ENCODE measurements around the gene ENTR1. TPM values are rescaled to one million over a fixed set of nuclear protein-coding genes. Genes with fewer than 3 reads are reported as not detected.

Gene ENTR1
- polyA plus RNA-seq, 3 donors = 3.3 to 60.0 (median 9.6) TPM

- Mint-ChIP-seq H3K4me3 (no peak overlapping the region), H3K36me3 (peaks cover 23 to 50% of the 10 kb centered on the region in 2 donors), H3K27me3 (ENCODE audit: low read depth in 3 of 3) (no peaks in the 10 kb centered on the region), H3K4me1 (peaks cover 13% of the 10 kb centered on the region), H3K27ac (no peak overlapping the region), H3K9me3 (no peaks in the 10 kb centered on the region)
- no peak for DNase-seq
- no peaks in the 10 kb centered on the region for H3K79me2 ChIP-seq (ENCODE audit: insufficient read depth, low read length)
- H3K9ac ChIP-seq (ENCODE audit: insufficient read depth, low read length, poor library complexity, severe bottlenecking) = no peak overlapping the region
- 96% methylated on average over 15 of the region's 18 CpGs for WGBS (ENCODE audit: insufficient coverage)
- H3K4me2 ChIP-seq (replicated peaks; ENCODE audit: extremely low read depth, low read length, poor library complexity, severe bottlenecking) = no peak overlapping the region
- H4K20me1 ChIP-seq (ENCODE audit: insufficient read depth, low read length) = no peaks in the 10 kb centered on the region
- no peaks in the 10 kb centered on the region for H3K27me3 ChIP-seq (ENCODE audit: control insufficient read depth in 2 of 2, insufficient read depth in 2 of 2, low read length in 2 of 2)
- no peak overlapping the region for H3K4me3 ChIP-seq (replicated peaks in 1 of 3; ENCODE audit: low read depth in 2 of 3, low read length in 3 of 3)
- peaks cover 50 to 60% of the 10 kb centered on the region in 2 donors for H3K36me3 ChIP-seq (replicated peaks in 1 of 2; ENCODE audit: control insufficient read depth in 1 of 2, insufficient read depth in 2 of 2, low read length in 2 of 2)
- H2AFZ ChIP-seq (ENCODE audit: insufficient read depth, low read depth, low read length, poor library complexity, severe bottlenecking) = no peak overlapping the region
- H3K27ac ChIP-seq (ENCODE audit: low read depth in 1 of 2, low read length in 2 of 2) = no peak overlapping the region
- TF ChIP-seq CTCF (IDR thresholded peaks at IDR 0.05) = no peak
- H3K9me3 ChIP-seq (replicated peaks in 1 of 2; ENCODE audit: control insufficient read depth in 1 of 2, insufficient read depth in 1 of 2, low read length in 2 of 2) = no peaks in the 10 kb centered on the region
- intact Hi-C loops (cut with micrococcal nuclease) = no loop called here
- H3K4me1 ChIP-seq (ENCODE audit: control insufficient read depth in 1 of 2, insufficient read depth in 2 of 2, low read length in 2 of 2) = peaks cover 20 to 23% of the 10 kb centered on the region in 2 donors
Observed at GRCh38 chr9:136379003-136379287, 31.5 kb downstream of the ENTR1 start.

GRCh38 chr9:136378170-136379002 lies 32.0 kb downstream of the ENTR1 start:
- no peaks in the 10 kb centered on the region for H3K9me3 Mint-ChIP-seq
- Histone ChIP-seq H2AFZ (ENCODE audit: insufficient read depth, low read depth, low read length, poor library complexity, severe bottlenecking) (no peak overlapping the region), H3K9me3 (replicated peaks in 1 of 2; ENCODE audit: control insufficient read depth in 1 of 2, insufficient read depth in 1 of 2, low read length in 2 of 2) (no peaks in the 10 kb centered on the region), H3K27me3 (ENCODE audit: control insufficient read depth in 2 of 2, insufficient read depth in 2 of 2, low read length in 2 of 2) (no peaks in the 10 kb centered on the region), H4K20me1 (ENCODE audit: insufficient read depth, low read length) (no peaks in the 10 kb centered on the region), H3K4me3 (replicated peaks in 1 of 3; ENCODE audit: low read depth in 2 of 3, low read length in 3 of 3) (no peak overlapping the region), H3K4me2 (replicated peaks; ENCODE audit: extremely low read depth, low read length, poor library complexity, severe bottlenecking) (no peak overlapping the region), H3K79me2 (ENCODE audit: insufficient read depth, low read length) (peaks cover under 1% of the 10 kb centered on the region), H3K36me3 (replicated peaks in 1 of 2; ENCODE audit: control insufficient read depth in 1 of 2, insufficient read depth in 2 of 2, low read length in 2 of 2) (peaks cover 44 to 54% of the 10 kb centered on the region in 2 donors), H3K9ac (ENCODE audit: insufficient read depth, low read length, poor library complexity, severe bottlenecking) (no peak overlapping the region), H3K4me1 (ENCODE audit: control insufficient read depth in 1 of 2, insufficient read depth in 2 of 2, low read length in 2 of 2) (peaks cover 24 to 29% of the 10 kb centered on the region in 2 donors), H3K27ac (ENCODE audit: low read depth in 1 of 2, low read length in 2 of 2) (no peak overlapping the region)
- WGBS (ENCODE audit: insufficient coverage) = 97% methylated on average over 23 of the region's 28 CpGs
- H3K4me1 Mint-ChIP-seq = peaks cover 16% of the 10 kb centered on the region
- intact Hi-C loops (cut with micrococcal nuclease) = no loop called here
- TF ChIP-seq CTCF (IDR thresholded peaks at IDR 0.05) = no peak
- peaks cover 18 to 44% of the 10 kb centered on the region in 2 donors for H3K36me3 Mint-ChIP-seq
- H3K27me3 Mint-ChIP-seq (ENCODE audit: low read depth in 3 of 3) = no peaks in the 10 kb centered on the region
- no peak overlapping the region for H3K4me3 Mint-ChIP-seq
- H3K27ac Mint-ChIP-seq = no peak overlapping the region
- no peak for DNase-seq

Measured in CD14-positive monocyte (primary cell).